ENCODE data around the gene C19orf81. TPM values are rescaled to one million over a fixed set of nuclear protein-coding genes. Genes with fewer than 3 reads are reported as not detected.

The C19orf81 gene
- total RNA-seq, 1 donor, result not detected

DNA sequence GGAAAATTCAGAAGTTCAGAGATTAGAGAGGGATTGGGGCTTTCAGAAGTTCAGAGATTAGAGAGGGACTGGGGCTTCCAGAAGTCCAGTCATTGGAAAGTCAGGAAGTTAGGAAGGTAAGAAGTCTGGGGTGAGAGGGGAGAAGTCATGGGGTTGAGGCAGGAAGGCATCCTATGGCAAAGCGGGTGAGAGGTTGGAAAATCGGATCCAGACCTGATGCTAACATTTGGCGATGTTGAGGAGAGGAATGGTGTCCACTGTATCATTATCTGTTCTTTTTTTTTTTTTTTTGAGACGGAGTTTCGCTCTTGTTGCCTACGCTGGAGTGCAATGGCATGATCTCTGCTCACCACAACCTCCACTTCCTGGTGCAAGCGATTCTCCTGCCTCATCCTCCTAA lies 20.7 kb upstream of the C19orf81 start:
- no peaks in the 10 kb centered on the region for H3K27me3 ChIP-seq (ENCODE audit: insufficient read depth, low read length)
- H3K4me1 ChIP-seq (ENCODE audit: insufficient read depth, low read length), result no peaks in the 10 kb centered on the region
- H3K4me3 ChIP-seq (ENCODE audit: insufficient read depth, low read length), result no peak overlapping the region
- H3K79me2 ChIP-seq (ENCODE audit: insufficient read depth, low read length), result no peaks in the 10 kb centered on the region
- DNase-seq (ENCODE audit: insufficient read length, low spot score, missing footprints), result no peak
- no peak overlapping the region for H3K4me2 ChIP-seq (ENCODE audit: insufficient read depth, low read length)
- no peaks in the 10 kb centered on the region for H3K36me3 ChIP-seq (ENCODE audit: insufficient read depth, low read length)
- H2AFZ ChIP-seq (ENCODE audit: low read length), result no peak overlapping the region
- no peak overlapping the region for H3K27ac ChIP-seq (ENCODE audit: low read depth, low read length)
- TF ChIP-seq, protein P1, sequence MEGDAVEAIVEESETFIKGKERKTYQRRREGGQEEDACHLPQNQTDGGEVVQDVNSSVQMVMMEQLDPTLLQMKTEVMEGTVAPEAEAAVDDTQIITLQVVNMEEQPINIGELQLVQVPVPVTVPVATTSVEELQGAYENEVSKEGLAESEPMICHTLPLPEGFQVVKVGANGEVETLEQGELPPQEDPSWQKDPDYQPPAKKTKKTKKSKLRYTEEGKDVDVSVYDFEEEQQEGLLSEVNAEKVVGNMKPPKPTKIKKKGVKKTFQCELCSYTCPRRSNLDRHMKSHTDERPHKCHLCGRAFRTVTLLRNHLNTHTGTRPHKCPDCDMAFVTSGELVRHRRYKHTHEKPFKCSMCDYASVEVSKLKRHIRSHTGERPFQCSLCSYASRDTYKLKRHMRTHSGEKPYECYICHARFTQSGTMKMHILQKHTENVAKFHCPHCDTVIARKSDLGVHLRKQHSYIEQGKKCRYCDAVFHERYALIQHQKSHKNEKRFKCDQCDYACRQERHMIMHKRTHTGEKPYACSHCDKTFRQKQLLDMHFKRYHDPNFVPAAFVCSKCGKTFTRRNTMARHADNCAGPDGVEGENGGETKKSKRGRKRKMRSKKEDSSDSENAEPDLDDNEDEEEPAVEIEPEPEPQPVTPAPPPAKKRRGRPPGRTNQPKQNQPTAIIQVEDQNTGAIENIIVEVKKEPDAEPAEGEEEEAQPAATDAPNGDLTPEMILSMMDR (IDR thresholded peaks at IDR 0.05; ENCODE audit: extremely low read depth, low read depth, low read length), result no peak
- H4K20me1 ChIP-seq (ENCODE audit: insufficient read depth, low read length), result no peaks in the 10 kb centered on the region
- H3K9me3 ChIP-seq (ENCODE audit: low read depth, low read length), result no peaks in the 10 kb centered on the region

DNA sequence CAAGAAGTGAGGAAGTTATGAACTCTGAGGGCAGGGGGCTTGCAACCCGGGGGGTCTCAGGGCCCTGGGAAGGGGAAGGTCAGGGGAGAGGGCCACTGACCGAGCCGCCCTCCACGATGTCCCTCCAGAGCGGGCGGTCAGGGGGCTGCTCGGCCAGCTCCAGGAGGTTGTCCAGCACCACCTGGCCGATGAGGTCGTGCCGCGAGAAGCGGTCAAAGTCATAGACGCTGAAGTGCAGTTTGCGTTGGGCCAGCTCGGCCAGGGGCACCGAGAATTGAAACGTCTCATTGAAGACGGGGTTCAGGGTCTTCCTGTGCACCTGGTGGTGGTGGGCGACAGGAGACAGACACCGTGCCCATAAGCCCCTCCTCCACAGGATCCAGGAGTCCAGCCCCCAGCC lies 20.1 kb upstream of the C19orf81 start:
- Histone ChIP-seq H3K4me1 (ENCODE audit: insufficient read depth, low read length) (no peaks in the 10 kb centered on the region), H4K20me1 (ENCODE audit: insufficient read depth, low read length) (no peaks in the 10 kb centered on the region), H3K27ac (ENCODE audit: low read depth, low read length) (no peak overlapping the region), H3K36me3 (ENCODE audit: insufficient read depth, low read length) (no peaks in the 10 kb centered on the region), H3K79me2 (ENCODE audit: insufficient read depth, low read length) (no peaks in the 10 kb centered on the region), H3K4me2 (ENCODE audit: insufficient read depth, low read length) (no peak overlapping the region), H3K4me3 (ENCODE audit: insufficient read depth, low read length) (no peak overlapping the region), H3K9me3 (ENCODE audit: low read depth, low read length) (peaks cover 4% of the 10 kb centered on the region), H3K27me3 (ENCODE audit: insufficient read depth, low read length) (no peaks in the 10 kb centered on the region), H2AFZ (ENCODE audit: low read length) (no peak overlapping the region)
- TF ChIP-seq, protein P1 (IDR thresholded peaks at IDR 0.05; ENCODE audit: extremely low read depth, low read depth, low read length), result no peak
- peak; percentile 62 for DNase-seq (ENCODE audit: insufficient read length, low spot score, missing footprints)

DNA sequence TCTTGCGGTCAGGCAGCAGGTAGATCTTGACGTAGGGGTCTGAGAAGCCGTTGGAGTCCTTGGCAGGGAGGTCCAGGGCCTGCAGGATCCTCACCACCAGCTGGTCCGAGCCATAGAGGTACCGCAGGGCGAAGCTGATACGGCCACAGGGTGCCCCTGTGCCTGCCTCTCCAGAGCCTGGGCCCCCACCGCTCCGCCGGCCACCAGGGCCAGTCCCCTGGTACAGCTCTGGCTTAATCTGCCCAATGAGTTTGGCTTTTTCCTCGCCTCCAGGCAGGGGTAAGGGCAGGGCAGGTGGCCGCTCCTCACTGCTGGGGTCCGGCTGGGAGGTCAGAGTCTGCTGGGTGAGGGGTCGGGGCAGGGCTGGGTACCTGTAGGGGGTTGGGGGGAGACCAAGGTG lies 19.4 kb upstream of the C19orf81 start:
- Histone ChIP-seq H4K20me1 (ENCODE audit: insufficient read depth, low read length) (no peaks in the 10 kb centered on the region), H3K79me2 (ENCODE audit: insufficient read depth, low read length) (no peaks in the 10 kb centered on the region), H3K4me3 (ENCODE audit: insufficient read depth, low read length) (no peak overlapping the region), H3K36me3 (ENCODE audit: insufficient read depth, low read length) (no peaks in the 10 kb centered on the region), H3K4me1 (ENCODE audit: insufficient read depth, low read length) (no peaks in the 10 kb centered on the region), H2AFZ (ENCODE audit: low read length) (no peak overlapping the region), H3K4me2 (ENCODE audit: insufficient read depth, low read length) (no peak overlapping the region), H3K27me3 (ENCODE audit: insufficient read depth, low read length) (no peaks in the 10 kb centered on the region), H3K9me3 (ENCODE audit: low read depth, low read length) (peaks cover 6% of the 10 kb centered on the region), H3K27ac (ENCODE audit: low read depth, low read length) (no peak overlapping the region)
- DNase-seq (ENCODE audit: insufficient read length, low spot score, missing footprints), result peak; percentile 38
- TF ChIP-seq, protein P1 (IDR thresholded peaks at IDR 0.05; ENCODE audit: extremely low read depth, low read depth, low read length), result no peak

DNA sequence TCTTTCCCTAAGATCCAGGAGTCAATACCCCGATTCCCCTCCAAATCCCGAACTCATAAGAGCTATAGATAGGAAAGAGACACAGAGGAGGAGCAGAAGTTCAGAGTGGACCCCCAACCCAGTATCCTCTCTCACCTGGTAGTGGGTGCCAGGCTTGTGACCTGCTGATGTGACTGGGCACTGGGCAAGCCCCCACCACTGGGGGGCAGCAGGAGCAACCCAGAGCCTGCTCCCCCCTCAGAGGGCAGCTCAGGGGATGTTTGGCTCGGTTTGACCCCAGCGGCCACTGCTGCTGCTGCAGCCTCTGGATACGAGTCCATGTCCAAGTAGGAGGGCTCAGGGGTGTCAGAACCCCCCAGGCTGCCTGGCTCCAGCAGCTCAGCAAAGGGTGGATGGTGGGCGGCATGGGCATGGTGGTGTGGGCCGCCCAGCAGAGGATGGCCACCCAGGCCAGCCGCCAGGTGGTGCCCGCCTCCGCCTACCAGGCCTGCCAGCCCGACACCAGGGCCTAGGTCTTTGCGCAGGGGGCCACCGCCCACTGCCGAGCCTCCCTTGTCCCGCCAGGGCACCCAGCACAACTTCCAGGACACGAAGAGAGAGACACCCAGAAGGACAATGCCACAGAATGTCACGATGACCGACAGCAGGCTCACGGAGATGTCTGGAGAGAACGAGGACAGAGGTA lies 17.0 kb upstream of the C19orf81 start:
- DNase-seq (ENCODE audit: insufficient read length, low spot score, missing footprints), result no peak
- Histone ChIP-seq H3K79me2 (ENCODE audit: insufficient read depth, low read length) (no peaks in the 10 kb centered on the region), H3K27me3 (ENCODE audit: insufficient read depth, low read length) (no peaks in the 10 kb centered on the region), H3K9me3 (ENCODE audit: low read depth, low read length) (peaks cover 6% of the 10 kb centered on the region), H3K27ac (ENCODE audit: low read depth, low read length) (no peak overlapping the region), H3K4me2 (ENCODE audit: insufficient read depth, low read length) (no peak overlapping the region), H3K4me1 (ENCODE audit: insufficient read depth, low read length) (no peaks in the 10 kb centered on the region), H2AFZ (ENCODE audit: low read length) (no peak overlapping the region), H4K20me1 (ENCODE audit: insufficient read depth, low read length) (no peaks in the 10 kb centered on the region), H3K36me3 (ENCODE audit: insufficient read depth, low read length) (no peaks in the 10 kb centered on the region), H3K4me3 (ENCODE audit: insufficient read depth, low read length) (no peak overlapping the region)
- TF ChIP-seq, protein P1 (IDR thresholded peaks at IDR 0.05; ENCODE audit: extremely low read depth, low read depth, low read length), result no peak
